Transverse colon (tissue), 3 donors: Measurements from ENCODE around the gene CDK5RAP1.

ENCODE experiments used
- EP300 ChIP-seq: sonication (generic); formaldehyde crosslinking; IDR thresholded peaks from one replicate; pipeline ENCODE4 v1.6.1; 2017; ENCODE audit warnings: antibody characterized with exemption, low read depth
- POLR2A ChIP-seq: fragments of 450-650 bp; IDR thresholded peaks from one replicate; pipeline ENCODE4 v1.6.1; 2016; ENCODE audit warnings: antibody characterized with exemption, mild to moderate bottlenecking, moderate library complexity
- TF ChIP-seq, protein P1 (sequence below), 5 experiments: fragments of 200-600 bp in 3 of 5; fragments of 450-650 bp in 2 of 5; sonication (generic) in 3 of 5; IDR thresholded peaks; 1 replicate in 2 of 5; 2 replicates in 3 of 5; pipeline ENCODE4 v1.5.1; 2016 to 2017; ENCODE audit warnings: antibody characterized with exemption in 5 of 5, inconsistent platforms in 3 of 5, mild to moderate bottlenecking in 2 of 5, moderate library complexity in 1 of 5

DNA sequence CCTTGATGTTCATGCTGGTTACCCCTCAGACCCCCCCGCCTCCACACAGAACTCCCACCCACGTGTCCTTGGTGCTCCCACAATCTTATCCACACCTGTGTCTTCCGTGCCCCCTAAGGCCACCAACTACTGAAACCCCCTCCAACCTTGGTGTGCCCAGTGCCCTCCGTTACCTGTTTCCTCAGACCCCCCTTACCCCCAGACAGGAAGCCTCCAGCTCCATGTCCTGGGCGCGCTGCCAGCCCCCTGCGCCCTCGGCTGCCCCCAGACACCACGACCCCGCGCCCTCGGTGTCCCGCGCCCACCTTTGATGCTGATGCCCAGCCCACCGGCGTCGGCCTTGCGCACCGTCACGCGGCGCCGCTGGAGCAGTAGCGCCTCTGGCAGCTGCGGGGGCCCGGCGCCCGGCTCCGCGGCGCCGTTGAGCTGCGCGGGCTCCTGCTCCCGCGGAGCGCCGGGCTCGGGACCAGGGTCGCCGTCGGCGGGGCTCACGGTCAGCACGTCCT lies 41.7 kb upstream of the CDK5RAP1 start:
- no peak for TF ChIP-seq POLR2A
- TF ChIP-seq, protein P1, sequence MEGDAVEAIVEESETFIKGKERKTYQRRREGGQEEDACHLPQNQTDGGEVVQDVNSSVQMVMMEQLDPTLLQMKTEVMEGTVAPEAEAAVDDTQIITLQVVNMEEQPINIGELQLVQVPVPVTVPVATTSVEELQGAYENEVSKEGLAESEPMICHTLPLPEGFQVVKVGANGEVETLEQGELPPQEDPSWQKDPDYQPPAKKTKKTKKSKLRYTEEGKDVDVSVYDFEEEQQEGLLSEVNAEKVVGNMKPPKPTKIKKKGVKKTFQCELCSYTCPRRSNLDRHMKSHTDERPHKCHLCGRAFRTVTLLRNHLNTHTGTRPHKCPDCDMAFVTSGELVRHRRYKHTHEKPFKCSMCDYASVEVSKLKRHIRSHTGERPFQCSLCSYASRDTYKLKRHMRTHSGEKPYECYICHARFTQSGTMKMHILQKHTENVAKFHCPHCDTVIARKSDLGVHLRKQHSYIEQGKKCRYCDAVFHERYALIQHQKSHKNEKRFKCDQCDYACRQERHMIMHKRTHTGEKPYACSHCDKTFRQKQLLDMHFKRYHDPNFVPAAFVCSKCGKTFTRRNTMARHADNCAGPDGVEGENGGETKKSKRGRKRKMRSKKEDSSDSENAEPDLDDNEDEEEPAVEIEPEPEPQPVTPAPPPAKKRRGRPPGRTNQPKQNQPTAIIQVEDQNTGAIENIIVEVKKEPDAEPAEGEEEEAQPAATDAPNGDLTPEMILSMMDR (IDR thresholded peaks at IDR 0.05) = no peak
- no peak for TF ChIP-seq EP300
